Lower leg skin (tissue), 4 donors: ENCODE data around the gene KCNJ9. TPM values are rescaled to one million over a fixed set of nuclear protein-coding genes. Genes with fewer than 3 reads are reported as not detected.
A peak's percentile ranks its signal among the peaks of the same experiment; 100 is the strongest.

ENCODE experiments used
- DNase-seq, 2 donors: peaks; one replicate each; pipeline ENCODE4 v3.0.0-alpha.2; 2019; ENCODE audit warnings: low spot score in 2 of 2
- H3K4me3 ChIP-seq: fragments of 200-600 bp; sonication (generic); 2 replicates; pipeline ENCODE4 v1.5.1; 2017; ENCODE audit warnings: mild to moderate bottlenecking, low read depth; ENCODE audit not compliant: poor library complexity, severe bottlenecking
- CTCF ChIP-seq, 3 donors: fragments of 450-650 bp; IDR thresholded peaks; one replicate each; pipeline ENCODE4 v1.5.1; 2016; ENCODE audit warnings: antibody characterized with exemption in 3 of 3, mild to moderate bottlenecking in 3 of 3, moderate library complexity in 2 of 3
- POLR2A ChIP-seq, 2 donors: fragments of 450-650 bp; IDR thresholded peaks; one replicate each; pipeline ENCODE4 v1.6.1; 2016 to 2017; ENCODE audit warnings: antibody characterized with exemption in 2 of 2, mild to moderate bottlenecking in 1 of 2, moderate library complexity in 1 of 2
- WGBS, 2 donors: methylation state at CpG; one replicate each; pipeline ENCODE4 v1.1.5; 2018; 5-methylcytosine and 5-hydroxymethylcytosine counted together
- intact Hi-C: fragments of 100-400 bp; cut with DNase I; formaldehyde crosslinking; loops from one replicate; pipeline ENCODE4 v1.15.0; 2023; ENCODE audit warnings: low total_unique reads
- total RNA-seq, 4 donors: library from RNA; depleted of rRNA; stranded (reverse); fragments of >200 nt; gene quantifications; one replicate each; pipeline ENCODE4 v1.1.0, GENCODE V29; 2016

KCNJ9 gene
- total RNA-seq, 4 donors from 2014 or later: 0.12 TPM; not detected in 3

GRCh38 chr1:160062230-160062532 lies 19.2 kb upstream of the KCNJ9 start:
- TF ChIP-seq CTCF (IDR thresholded peaks at IDR 0.05) (no peak), POLR2A (IDR thresholded peaks at IDR 0.05) (no peak)
- 79 to 90% methylated on average over 3 to 6 of the region's 6 CpGs for WGBS, 2 donors
- no peak overlapping the region for H3K4me3 ChIP-seq
- intact Hi-C loops: no loop called here
- no peak for DNase-seq

DNA sequence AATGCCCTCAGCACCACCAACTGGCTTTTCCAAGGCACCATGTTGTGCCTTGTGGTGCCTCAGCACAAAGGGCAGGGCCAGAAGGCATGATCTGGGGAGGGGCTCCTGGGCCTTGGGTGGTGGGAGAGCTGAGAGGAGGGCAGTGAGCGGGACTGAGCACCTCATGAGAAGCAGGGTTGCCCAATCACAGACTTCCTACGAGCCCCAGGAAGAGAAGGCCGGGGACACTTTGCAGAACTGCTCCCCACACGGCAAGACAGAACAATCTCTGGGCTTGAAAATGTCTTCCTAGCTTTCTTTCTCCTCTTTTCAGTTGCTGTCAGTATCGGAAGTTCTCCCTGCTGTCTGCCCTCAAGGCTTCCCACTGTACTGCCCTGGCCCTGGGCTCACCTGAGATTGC lies 18.2 kb upstream of the KCNJ9 start:
- TF ChIP-seq CTCF (IDR thresholded peaks at IDR 0.05): no peak
- H3K4me3 ChIP-seq: no peak overlapping the region
- no peak for DNase-seq
- intact Hi-C loops: no loop called here
- 85 to 96% methylated on average over 5 of the region's 5 CpGs for WGBS, 2 donors

DNA sequence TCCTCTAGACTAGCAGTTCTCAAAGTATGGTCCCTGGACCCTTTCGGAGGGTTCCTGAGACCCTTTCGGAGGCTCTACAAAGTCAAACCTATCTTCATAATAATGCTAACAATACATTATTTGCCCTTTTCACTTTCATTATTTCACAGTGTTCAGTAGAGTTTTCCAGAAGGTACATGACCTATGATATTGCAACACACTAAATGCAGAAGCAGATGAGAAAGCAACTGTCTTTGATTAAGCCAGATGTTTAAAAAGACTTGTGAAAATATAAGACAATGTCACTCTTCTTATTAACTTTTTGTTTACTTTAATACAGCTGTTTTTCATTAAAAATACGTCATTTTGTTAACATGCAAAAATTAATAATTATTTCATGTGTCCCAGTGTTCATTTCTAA lies 17.2 kb upstream of the KCNJ9 start:
- TF ChIP-seq POLR2A (IDR thresholded peaks at IDR 0.05) (no peak), CTCF (IDR thresholded peaks at IDR 0.05) (no peak)

DNA sequence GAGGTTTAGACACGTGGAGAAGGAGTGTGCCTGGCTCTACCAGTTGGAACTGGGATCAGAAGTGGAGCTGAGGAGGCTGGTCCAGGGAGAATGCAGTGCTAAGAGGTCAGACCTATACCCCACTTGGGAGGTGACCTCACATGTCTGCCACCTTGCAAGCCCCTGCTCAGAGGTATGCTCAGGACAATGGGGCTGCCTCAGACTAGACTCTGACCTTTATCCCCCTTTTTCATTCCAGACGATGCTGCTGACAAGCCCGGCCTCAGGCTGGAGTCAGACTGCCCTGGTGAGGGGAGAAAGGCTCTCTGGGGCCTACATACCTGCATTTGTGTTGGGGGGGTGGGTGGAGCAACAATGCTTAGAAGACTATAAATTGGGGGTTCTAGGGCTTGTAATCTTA lies 16.6 kb upstream of the KCNJ9 start:
- intact Hi-C loops: no loop called here
- WGBS, 2 donors: 59 to 77% methylated on average over 3 of the region's 3 CpGs
- DNase-seq: no peak
- TF ChIP-seq POLR2A (IDR thresholded peaks at IDR 0.05): no peak
- no peak for TF ChIP-seq CTCF (IDR thresholded peaks at IDR 0.05)
- no peak overlapping the region for H3K4me3 ChIP-seq

More for the DNA sequence above, 17.2 kb upstream of the KCNJ9 start:
- peak in 1 of 2 donors; percentile 7 for DNase-seq
- H3K4me3 ChIP-seq: no peak overlapping the region
- WGBS, 2 donors: 78 to 82% methylated on average over 3 of the region's 3 CpGs
- intact Hi-C loops: no loop called here

DNA sequence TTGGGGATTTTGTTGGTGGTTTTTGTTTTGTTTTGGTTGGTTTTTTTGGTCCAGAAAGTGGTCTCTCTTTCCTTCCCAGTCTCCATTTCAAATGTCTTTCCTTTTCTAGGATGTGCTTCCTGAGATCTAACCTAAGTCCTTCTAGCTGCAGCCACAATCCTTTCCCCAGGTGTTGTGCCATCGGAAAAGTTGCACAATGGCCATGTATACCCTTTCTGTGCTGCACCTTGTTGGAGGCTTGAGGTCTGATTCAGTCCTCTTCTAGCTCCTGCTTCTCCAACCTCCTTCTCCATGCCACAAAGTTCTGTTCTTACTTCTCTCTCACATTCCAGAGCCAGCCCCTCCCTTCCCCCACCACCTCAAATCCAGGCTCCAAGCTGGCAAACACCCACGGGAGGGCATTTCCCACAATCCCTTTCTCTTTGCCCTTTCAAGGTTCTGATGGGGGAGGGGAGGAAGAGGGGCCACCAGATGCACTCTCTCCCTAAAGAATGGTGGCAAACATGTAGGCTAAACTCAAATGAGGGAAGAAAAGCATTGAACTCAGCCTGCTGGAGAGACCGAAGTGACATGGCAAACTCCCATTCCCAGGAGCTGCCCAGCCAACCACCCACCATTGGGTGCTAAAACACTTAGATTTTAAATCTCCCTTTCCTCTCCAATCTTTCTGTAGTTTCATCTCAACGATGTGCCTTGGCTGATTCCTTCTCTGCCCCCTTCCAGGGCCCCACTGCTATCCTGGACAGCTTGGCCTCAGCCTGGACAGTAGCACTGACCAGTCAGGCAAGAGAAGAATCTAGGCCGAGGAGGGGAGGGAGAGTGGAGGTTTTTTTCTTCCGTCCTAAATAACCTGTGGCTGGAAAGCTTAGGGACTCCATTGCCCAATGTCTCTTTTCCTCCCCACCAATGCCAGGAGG lies 14.3 kb upstream of the KCNJ9 start:
- no peak for TF ChIP-seq POLR2A (IDR thresholded peaks at IDR 0.05)
- 72 to 73% methylated on average over 6 of the region's 6 CpGs for WGBS, 2 donors
- no peak for DNase-seq
- no peak overlapping the region for H3K4me3 ChIP-seq
- intact Hi-C loops: no loop called here

GRCh38 chr1:160068225-160068624 lies 13.1 kb upstream of the KCNJ9 start:
- DNase-seq: no peak
- H3K4me3 ChIP-seq: no peak overlapping the region
- TF ChIP-seq CTCF (IDR thresholded peaks at IDR 0.05) (no peak), POLR2A (IDR thresholded peaks at IDR 0.05) (no peak)
- intact Hi-C loops: no loop called here
- whole genome bisulfite sequencing, 2 donors: 66 to 75% methylated on average over 5 of the region's 5 CpGs
